T1000 (cell line): ENCODE results near the gene PCBP3.

Experiments used
- DNase-seq: peaks from one replicate; lab custom pipeline; 2025; ENCODE audit warnings: mixed read lengths; lab: John Stamatoyannopoulos, UW

PCBP3 gene

GRCh38 chr21:45724994-45725843, 81.7 kb downstream of the PCBP3 start:
- DNase-seq: no peak

- no peak for DNase-seq
These were observed 82.3 kb downstream of the PCBP3 start for GRCh38 chr21:45725844-45726200.

- no peak for DNase-seq
These were observed 82.9 kb downstream of the PCBP3 start for GRCh38 chr21:45726438-45726837.

- DNase-seq: no peak
These were observed 83.9 kb downstream of the PCBP3 start for GRCh38 chr21:45727390-45727789.

- DNase-seq: no peak
These were observed 91.9 kb downstream of the PCBP3 start for GRCh38 chr21:45735259-45736000.

GRCh38 chr21:45736042-45736689, 92.6 kb downstream of the PCBP3 start:
- DNase-seq: no peak

- no peak for DNase-seq
These were observed 93.4 kb downstream of the PCBP3 start for GRCh38 chr21:45736690-45737484.

- no peak for DNase-seq
These were observed 94.1 kb downstream of the PCBP3 start for GRCh38 chr21:45737485-45738166.

GRCh38 chr21:45739218-45740087, 95.9 kb downstream of the PCBP3 start:
- DNase-seq: no peak

- no peak for DNase-seq
These were observed 96.5 kb downstream of the PCBP3 start for GRCh38 chr21:45740088-45740440.

GRCh38 chr21:45740491-45741357, 97.2 kb downstream of the PCBP3 start:
- no peak for DNase-seq

- no peak for DNase-seq
These were observed 98.2 kb downstream of the PCBP3 start for GRCh38 chr21:45741691-45742090.

- DNase-seq: no peak
These were observed 98.7 kb downstream of the PCBP3 start for GRCh38 chr21:45742247-45742646.

GRCh38 chr21:45745256-45745655, 101.7 kb downstream of the PCBP3 start:
- no peak for DNase-seq

- no peak for DNase-seq
These were observed 103.8 kb downstream of the PCBP3 start for GRCh38 chr21:45747233-45747766.

- DNase-seq: peak; percentile 41
These were observed 104.4 kb downstream of the PCBP3 start for GRCh38 chr21:45747802-45748445.

GRCh38 chr21:45748593-45748992, 105.1 kb downstream of the PCBP3 start:
- no peak for DNase-seq

GRCh38 chr21:45749974-45750373, 106.4 kb downstream of the PCBP3 start:
- DNase-seq: no peak

GRCh38 chr21:45750936-45751335, 107.4 kb downstream of the PCBP3 start:
- no peak for DNase-seq
